Tibial nerve (tissue), 4 donors: Measurements from ENCODE around the gene LGALS9. TPM values are rescaled to one million over a fixed set of nuclear protein-coding genes. Genes with fewer than 3 reads are reported as not detected.

Experiments used
- DNase-seq, 2 donors: peaks; one replicate each; pipeline ENCODE4 v3.0.0-alpha.2; 2019; ENCODE audit warnings: low spot score in 2 of 2
- H3K27ac ChIP-seq, 4 donors: fragments of 200-600 bp; sonication (generic) in 3 of 4; one replicate each; pipeline ENCODE4 v1.5.1; 2017 to 2019; ENCODE audit warnings: mild to moderate bottlenecking in 1 of 4
- H3K27me3 ChIP-seq, 2 donors: fragments of 200-600 bp; sonication (generic) in 1 of 2; one replicate each; pipeline versions ENCODE4 v1.5.1 to v1.6.0; 2017 to 2019
- H3K36me3 ChIP-seq, 3 donors: fragments of 200-600 bp; sonication (generic); one replicate each; pipeline ENCODE4 v1.5.1; 2018 to 2019
- H3K4me1 ChIP-seq, 4 donors: fragments of 200-600 bp; sonication (generic) in 3 of 4; one replicate each; pipeline ENCODE4 v1.5.1; 2017 to 2019
- H3K4me3 ChIP-seq, 4 donors: fragments of 200-600 bp; sonication (generic) in 3 of 4; one replicate each; pipeline ENCODE4 v1.5.1; 2017 to 2019; ENCODE audit warnings: mild to moderate bottlenecking in 1 of 4, moderate library complexity in 1 of 4
- H3K9me3 ChIP-seq, 4 donors: fragments of 200-600 bp; sonication (generic) in 3 of 4; one replicate each; pipeline ENCODE4 v1.5.1; 2017 to 2019
- CTCF ChIP-seq, 5 experiments: fragments of 200-600 bp in 3 of 5; fragments of 450-650 bp in 2 of 5; sonication (generic) in 3 of 5; IDR thresholded peaks; one replicate each; pipeline ENCODE4 v1.5.1; 2016 to 2019; ENCODE audit warnings: antibody characterized with exemption in 5 of 5, mild to moderate bottlenecking in 3 of 5, moderate library complexity in 2 of 5
- EP300 ChIP-seq, 2 donors: sonication (generic); formaldehyde crosslinking; IDR thresholded peaks; one replicate each; pipeline ENCODE4 v1.6.1; 2017; ENCODE audit warnings: antibody characterized with exemption in 2 of 2, mild to moderate bottlenecking in 1 of 2
- POLR2A ChIP-seq, 2 donors: fragments of 450-650 bp; IDR thresholded peaks; one replicate each; pipeline ENCODE4 v1.6.1; 2017; ENCODE audit warnings: antibody characterized with exemption in 2 of 2, mild to moderate bottlenecking in 2 of 2, moderate library complexity in 2 of 2
- WGBS, 2 donors: methylation state at CpG; one replicate each; pipeline ENCODE4 v1.1.5; 2018; 5-methylcytosine and 5-hydroxymethylcytosine counted together
- total RNA-seq, 4 donors: library from RNA; depleted of rRNA; stranded (reverse); fragments of >200 nt; gene quantifications; one replicate each; pipeline ENCODE4 v1.1.0, GENCODE V29; 2016

The LGALS9 gene
- total RNA-seq, 4 donors from 2014 or later: 11.9 to 73.5 (median 20.7) TPM

GRCh38 chr17:27612160-27612770 lies 18.7 kb upstream of the LGALS9 start:
- H3K27me3 ChIP-seq: no peaks in the 10 kb centered on the region
- TF ChIP-seq EP300 (IDR thresholded peaks at IDR 0.05) (no peak), POLR2A (IDR thresholded peaks at IDR 0.05) (no peak), CTCF (IDR thresholded peaks at IDR 0.05) (no peak)
- no peak overlapping the region for H3K27ac ChIP-seq
- 55 to 68% methylated on average over 3 of the region's 3 CpGs for WGBS, 2 donors
- peaks cover 0 to 7% (median 0%) of the 10 kb centered on the region in 4 donors for H3K4me1 ChIP-seq
- H3K4me3 ChIP-seq: no peak overlapping the region
- no peaks in the 10 kb centered on the region for H3K9me3 ChIP-seq
- peaks cover under 1 to 98% (median 11%) of the 10 kb centered on the region in 3 donors for H3K36me3 ChIP-seq
- no peak for DNase-seq

GRCh38 chr17:27613433-27613832 lies 17.6 kb upstream of the LGALS9 start:
- Histone ChIP-seq H3K9me3 (no peaks in the 10 kb centered on the region), H3K4me1 (peaks cover 0 to 7% (median 0%) of the 10 kb centered on the region in 4 donors), H3K27ac (no peak overlapping the region), H3K36me3 (peaks cover 7 to 98% (median 18%) of the 10 kb centered on the region in 3 donors), H3K27me3 (no peaks in the 10 kb centered on the region), H3K4me3 (no peak overlapping the region)
- no peak for DNase-seq
- TF ChIP-seq POLR2A (IDR thresholded peaks at IDR 0.05): no peak
- no peak for TF ChIP-seq EP300 (IDR thresholded peaks at IDR 0.05)
- TF ChIP-seq CTCF (IDR thresholded peaks at IDR 0.05): no peak
- 81 to 88% methylated on average over 3 of the region's 3 CpGs for WGBS, 2 donors

GRCh38 chr17:27615121-27615520 lies 15.9 kb upstream of the LGALS9 start:
- Histone ChIP-seq H3K27me3 (no peaks in the 10 kb centered on the region), H3K4me1 (peaks cover 0 to 7% (median 0%) of the 10 kb centered on the region in 4 donors), H3K9me3 (no peaks in the 10 kb centered on the region), H3K36me3 (peaks cover 7 to 98% (median 18%) of the 10 kb centered on the region in 3 donors), H3K4me3 (no peak overlapping the region), H3K27ac (no peak overlapping the region)
- 84 to 94% methylated on average over 1 of the region's 1 CpG for WGBS, 2 donors
- TF ChIP-seq EP300 (IDR thresholded peaks at IDR 0.05): no peak
- TF ChIP-seq POLR2A (IDR thresholded peaks at IDR 0.05): no peak
- no peak for TF ChIP-seq CTCF (IDR thresholded peaks at IDR 0.05)
- DNase-seq: no peak

- Histone ChIP-seq H3K9me3 (no peaks in the 10 kb centered on the region), H3K27me3 (no peaks in the 10 kb centered on the region), H3K4me3 (no peak overlapping the region), H3K36me3 (peaks cover 7 to 98% (median 18%) of the 10 kb centered on the region in 3 donors), H3K4me1 (peaks cover 0 to 2% (median 0%) of the 10 kb centered on the region in 4 donors), H3K27ac (no peak overlapping the region)
- WGBS, 2 donors: 58 to 77% methylated on average over 4 of the region's 4 CpGs
- DNase-seq: no peak
- TF ChIP-seq CTCF (IDR thresholded peaks at IDR 0.05) (no peak), EP300 (IDR thresholded peaks at IDR 0.05) (no peak), POLR2A (IDR thresholded peaks at IDR 0.05) (no peak)
Observed at GRCh38 chr17:27616414-27616813, 14.6 kb upstream of the LGALS9 start.

- no peaks in the 10 kb centered on the region for H3K27me3 ChIP-seq
- H3K36me3 ChIP-seq: peaks cover 7 to 97% (median 18%) of the 10 kb centered on the region in 3 donors
- H3K4me3 ChIP-seq: no peak overlapping the region
- DNase-seq: no peak
- WGBS, 2 donors: 86 to 90% methylated on average over 7 to 8 of the region's 8 CpGs
- no peaks in the 10 kb centered on the region for H3K9me3 ChIP-seq
- H3K27ac ChIP-seq: no peak overlapping the region
- peaks cover 0 to 8% (median 0%) of the 10 kb centered on the region in 4 donors for H3K4me1 ChIP-seq
- TF ChIP-seq EP300 (IDR thresholded peaks at IDR 0.05): no peak
- TF ChIP-seq POLR2A (IDR thresholded peaks at IDR 0.05): no peak
- TF ChIP-seq CTCF (IDR thresholded peaks at IDR 0.05): no peak
Observed at GRCh38 chr17:27618417-27618816, 12.6 kb upstream of the LGALS9 start.
